GM19395 (cell line): ENCODE results near the gene KANK2.
"Not testable (repeated sequence)": the region's sequence is repeated elsewhere in the genome, so short reads cannot be mapped to it uniquely, and the experiment has no call there.

Experiments used
- ATAC-seq: cut with Tn5 transposase; IDR thresholded peaks from one replicate; pipeline ENCODE4 v1.9.1; 2021; ENCODE audit warnings: mild to moderate bottlenecking, moderate library complexity; ENCODE audit not compliant: unreplicated experiment

KANK2 gene

DNA sequence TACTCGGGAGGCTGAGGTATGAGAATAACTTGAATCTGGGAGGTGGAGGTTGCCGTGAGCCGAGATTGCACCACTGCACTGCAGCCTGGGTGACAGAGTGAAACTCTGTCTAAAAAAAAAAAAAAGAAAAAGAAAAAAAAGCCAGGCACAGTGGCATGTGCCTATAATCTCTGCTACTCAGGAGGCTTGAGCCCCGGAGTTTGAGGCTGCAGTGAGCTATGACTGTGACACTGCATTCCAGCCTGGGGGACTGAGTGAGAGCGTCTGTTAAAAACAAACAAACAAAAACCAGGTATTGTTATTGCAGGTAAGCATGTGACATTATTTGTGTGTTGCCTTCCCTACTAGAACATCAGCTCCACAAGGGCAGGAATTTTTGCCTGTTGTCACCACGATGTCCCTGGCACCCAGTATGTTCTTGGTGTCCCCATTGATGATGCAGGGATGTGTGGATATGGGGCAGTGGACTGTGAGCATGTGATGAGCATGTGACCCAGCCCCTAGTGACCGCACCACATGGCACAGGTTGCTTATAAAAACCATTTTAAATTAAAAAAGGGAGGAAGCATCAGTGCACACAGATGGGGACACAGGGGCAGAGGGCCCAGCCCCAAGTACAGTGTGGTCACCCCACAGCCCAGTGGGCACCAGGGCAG is 1.6 kb upstream of the KANK2 start:
- ATAC-seq = no peak

DNA sequence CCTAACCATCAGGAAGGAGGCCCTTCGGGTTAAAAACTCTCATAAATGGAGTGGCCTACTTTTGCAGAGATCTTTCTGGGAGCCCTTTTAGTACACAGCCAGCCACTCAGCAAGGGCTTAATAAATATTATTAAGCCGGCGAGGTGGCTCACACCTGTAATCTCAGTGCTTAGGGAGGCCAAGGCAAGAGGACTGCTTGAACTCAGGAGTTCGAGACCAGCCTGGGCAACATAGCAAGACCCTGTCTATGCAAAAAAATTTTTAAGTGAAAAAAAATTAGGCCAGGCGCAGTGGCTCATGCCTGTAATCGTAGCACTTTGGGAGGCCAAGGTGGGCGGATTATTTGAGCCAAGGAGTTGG is 810 bp upstream of the KANK2 start:
- no peak for ATAC-seq

GRCh38 chr19:11196406-11197287 is 698 bp downstream of the KANK2 start:
- ATAC-seq = no peak

- no peak for ATAC-seq
These were observed 1.7 kb downstream of the KANK2 start for GRCh38 chr19:11195681-11196080.

- no peak for ATAC-seq
These were observed 2.4 kb downstream of the KANK2 start for GRCh38 chr19:11194656-11195558.

DNA sequence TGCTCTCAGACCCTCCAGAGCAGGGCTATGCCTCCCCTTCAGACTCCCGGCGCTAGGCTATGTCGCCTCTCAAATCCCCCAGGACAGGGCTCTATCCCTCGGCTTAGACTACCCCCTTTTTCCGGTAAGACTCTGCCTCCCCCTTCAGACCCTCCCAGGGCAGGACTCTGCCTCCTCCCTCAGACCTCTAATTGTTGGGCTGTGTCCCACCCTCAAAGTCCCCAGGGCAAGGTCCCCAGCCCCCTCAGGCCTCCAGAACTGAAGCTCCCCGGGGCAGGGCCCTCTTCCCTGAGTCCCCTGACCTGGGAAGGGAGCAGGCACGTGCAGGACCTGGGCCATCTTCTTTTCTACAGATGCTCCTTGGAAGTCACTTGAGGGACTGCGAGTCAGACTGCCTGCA is 3.2 kb downstream of the KANK2 start:
- ATAC-seq = no peak

GRCh38 chr19:11192957-11193939 is 4.1 kb downstream of the KANK2 start:
- ATAC-seq = no peak

GRCh38 chr19:11191934-11192333 is 5.4 kb downstream of the KANK2 start:
- no peak for ATAC-seq

- no peak for ATAC-seq
These were observed 6.0 kb downstream of the KANK2 start for GRCh38 chr19:11191273-11191755.

DNA sequence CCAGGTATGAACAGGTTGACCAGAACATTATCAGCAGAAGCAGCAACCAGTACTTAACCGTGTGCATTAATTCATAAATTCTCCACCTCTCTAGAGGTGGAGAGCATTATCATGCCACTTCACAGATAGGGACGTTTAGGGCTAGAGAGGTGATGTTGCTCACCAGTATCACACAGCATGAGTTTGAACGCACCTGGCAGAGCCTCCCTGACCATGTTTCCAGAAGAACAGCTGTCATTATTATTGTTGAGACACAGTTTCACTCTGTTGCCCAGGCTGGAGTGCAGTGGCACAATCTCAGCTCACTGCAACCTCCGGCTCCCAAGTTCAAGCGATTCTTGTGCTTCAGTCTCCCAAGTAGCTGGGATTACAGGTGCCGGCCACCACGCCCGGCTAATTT is 6.8 kb downstream of the KANK2 start:
- ATAC-seq = no peak

DNA sequence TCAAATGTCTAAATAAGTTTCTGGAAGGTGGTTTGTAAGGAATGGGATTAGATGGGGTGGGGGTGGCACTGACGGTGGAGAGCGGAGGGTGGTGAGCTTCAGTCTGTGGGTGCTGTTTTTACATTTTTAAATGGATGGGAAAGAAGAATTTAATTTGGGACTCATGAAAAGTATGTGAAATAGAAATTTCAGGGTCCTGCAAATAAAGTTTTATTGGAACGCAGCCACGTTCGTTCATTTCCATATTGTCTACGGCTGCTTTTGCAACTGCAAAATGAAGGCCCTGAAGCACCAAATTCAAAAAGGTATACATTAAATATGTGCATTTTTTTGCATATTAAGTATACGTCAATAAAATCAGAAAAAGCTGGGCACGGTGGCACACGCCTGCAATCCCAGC is 9.9 kb downstream of the KANK2 start:
- ATAC-seq = no peak

- ATAC-seq = no peak
These were observed 14.4 kb downstream of the KANK2 start for GRCh38 chr19:11182994-11183393.

GRCh38 chr19:11181488-11181887 is 15.9 kb downstream of the KANK2 start:
- ATAC-seq = no peak

DNA sequence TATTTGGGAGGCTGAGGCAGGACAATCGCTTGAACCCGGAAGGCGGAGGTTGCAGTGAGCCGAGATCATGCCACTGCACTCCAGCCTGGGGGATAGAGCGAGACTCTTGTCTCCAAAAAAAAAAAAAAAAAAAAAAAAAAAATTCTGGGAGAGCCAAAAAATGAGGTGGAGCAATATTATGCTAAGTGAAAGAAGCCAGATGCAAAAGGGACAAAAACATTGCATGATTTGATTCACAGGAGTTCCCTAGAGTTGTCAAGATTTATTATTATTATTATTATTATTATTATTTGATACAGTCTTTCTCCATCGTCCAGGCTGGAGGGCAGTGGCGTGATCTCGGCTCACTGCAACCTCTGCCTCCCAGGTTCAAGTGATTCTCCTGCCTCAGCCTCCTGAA is 16.4 kb downstream of the KANK2 start:
- not testable (repeated sequence) for ATAC-seq

- ATAC-seq = no peak
These were observed 17.0 kb downstream of the KANK2 start for GRCh38 chr19:11180346-11180745.

DNA sequence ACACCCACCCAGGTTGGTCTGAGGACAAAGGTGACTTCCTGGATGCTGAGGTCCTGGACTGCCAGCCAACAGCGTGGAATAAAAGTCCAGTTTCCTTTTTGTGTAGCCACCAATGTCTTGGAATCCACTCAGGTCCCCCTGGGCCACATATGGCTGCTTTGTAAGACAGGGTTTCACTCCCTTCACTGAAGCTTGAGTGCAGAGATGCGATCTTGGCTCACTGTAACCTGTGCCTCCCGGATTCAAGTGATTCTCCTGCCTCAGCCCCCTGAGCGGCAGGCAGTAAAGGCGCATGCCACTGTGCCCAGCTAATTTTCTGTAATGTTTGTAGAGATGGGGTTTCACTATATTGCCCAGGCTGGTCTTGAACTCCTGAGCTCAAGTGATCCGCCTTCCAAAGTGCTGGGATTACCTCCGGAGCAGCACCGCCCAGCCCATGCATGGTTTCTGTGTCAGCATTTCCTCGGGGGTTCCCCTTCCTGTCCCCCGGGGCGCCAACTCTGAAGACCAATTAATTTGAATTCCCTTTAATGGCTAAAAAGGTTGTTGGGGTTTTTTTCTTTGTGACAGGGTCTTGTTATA is 17.5 kb downstream of the KANK2 start:
- no peak for ATAC-seq

DNA sequence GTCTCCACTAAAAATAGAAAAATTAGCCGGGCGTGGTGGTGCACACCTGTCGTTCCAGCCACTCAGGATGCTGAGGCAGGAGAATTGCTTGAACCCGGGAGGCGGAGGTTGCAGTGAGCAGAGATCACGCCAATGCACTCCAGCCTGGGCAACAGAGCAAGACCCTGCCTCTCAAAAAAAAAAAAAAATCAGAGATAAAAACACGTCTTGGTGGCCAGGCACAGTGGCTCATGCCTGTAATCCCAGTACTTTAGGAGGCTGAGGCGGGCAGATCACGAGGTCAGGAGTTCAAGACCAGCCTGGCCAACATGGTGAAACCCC is 18.2 kb downstream of the KANK2 start:
- ATAC-seq = not testable (repeated sequence)

- no peak for ATAC-seq
These were observed 19.8 kb downstream of the KANK2 start for GRCh38 chr19:11177592-11177991.

- ATAC-seq = no peak
These were observed 20.7 kb downstream of the KANK2 start for GRCh38 chr19:11176466-11177193.
